ENCODE data around the gene CHRNA9.
"Not testable (repeated sequence)": the region's sequence is repeated elsewhere in the genome, so short reads cannot be mapped to it uniquely, and the experiment has no call there.

CHRNA9 gene

DNA sequence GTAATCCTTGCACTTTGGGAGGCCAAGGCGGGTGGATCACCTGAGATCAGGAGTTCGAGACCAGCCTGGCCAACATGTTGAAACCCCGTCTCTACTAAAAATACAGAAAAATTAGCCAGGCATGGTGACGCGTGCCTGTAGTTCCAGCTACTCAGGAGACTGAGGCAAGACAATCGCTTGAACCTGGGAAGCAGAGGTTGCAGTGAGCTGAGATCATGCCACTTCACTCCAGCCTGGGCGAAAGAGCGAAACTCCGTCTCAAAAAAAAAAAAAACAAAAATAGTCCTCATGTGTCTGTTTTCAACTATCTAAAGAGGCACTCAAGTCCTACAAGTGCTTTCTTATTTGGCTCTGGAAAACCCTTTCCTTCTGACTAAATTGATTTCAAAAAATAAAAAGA lies 57.1 kb downstream of the CHRNA9 start:
- DNase-seq = not testable (repeated sequence)

DNA sequence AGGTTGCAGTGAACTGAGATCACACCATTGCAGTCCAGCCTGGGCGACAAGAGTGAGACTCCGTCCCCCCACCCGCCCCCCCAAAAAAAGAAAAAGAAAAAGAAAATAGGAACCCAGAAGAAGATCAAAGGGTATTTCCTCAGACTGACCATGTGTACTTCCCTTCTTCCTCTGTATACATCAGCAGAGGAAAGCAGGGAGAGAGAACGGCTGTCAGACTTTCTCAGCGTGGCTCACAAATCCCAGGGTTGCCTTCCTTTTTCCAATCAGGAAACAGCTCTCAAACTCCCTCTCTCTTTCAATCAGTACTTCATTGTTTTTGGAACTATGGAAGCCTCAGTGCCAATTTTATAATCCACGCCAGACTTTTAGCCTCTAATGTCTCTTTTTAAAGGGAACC lies 59.1 kb downstream of the CHRNA9 start:
- peak in 1 of 2 donors; percentile 30 for DNase-seq

GRCh38 chr4:40395166-40395900 lies 60.2 kb downstream of the CHRNA9 start:
- no peak for DNase-seq

- no peak for DNase-seq
Measured at GRCh38 chr4:40395908-40396793, 61.0 kb downstream of the CHRNA9 start.

DNA sequence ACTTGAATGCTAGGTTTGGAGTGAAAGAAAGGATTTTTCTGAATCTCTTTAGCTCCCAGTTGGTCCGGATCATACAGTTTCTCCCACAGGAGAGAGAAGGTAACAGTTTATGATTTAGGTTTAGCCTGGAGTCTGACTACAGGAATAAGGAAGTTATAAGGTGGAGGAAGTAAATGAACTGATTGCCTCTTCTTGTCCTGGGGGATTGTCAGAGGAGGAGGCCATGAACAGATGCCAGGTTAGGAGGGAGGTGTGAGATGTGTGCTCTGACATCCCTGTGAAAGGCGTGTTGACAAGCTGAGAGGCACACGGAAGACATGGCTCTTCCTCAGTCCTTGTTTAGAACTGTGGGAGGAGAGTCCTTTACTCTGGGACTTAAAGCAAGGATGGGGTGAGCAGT lies 64.4 kb downstream of the CHRNA9 start:
- no peak for DNase-seq

DNA sequence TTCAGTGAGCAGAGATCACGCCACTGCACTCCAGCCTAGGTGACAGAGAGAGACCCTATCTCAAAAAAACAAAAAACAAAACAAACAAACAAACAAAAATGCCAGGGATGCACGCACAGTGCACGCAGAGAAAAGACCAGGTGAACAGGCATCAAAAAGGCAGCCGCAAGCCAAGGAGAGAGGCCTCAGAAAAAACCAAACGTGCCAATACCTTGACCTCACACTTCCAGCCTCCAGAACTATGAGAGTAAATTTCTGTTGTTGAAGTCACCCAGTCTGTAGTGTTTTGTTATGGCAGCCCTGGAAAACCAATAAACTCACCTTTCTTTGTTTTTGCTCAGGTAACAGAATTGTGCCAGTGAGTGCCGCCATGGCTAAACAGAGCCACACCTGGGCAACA lies 66.0 kb downstream of the CHRNA9 start:
- DNase-seq = no peak

DNA sequence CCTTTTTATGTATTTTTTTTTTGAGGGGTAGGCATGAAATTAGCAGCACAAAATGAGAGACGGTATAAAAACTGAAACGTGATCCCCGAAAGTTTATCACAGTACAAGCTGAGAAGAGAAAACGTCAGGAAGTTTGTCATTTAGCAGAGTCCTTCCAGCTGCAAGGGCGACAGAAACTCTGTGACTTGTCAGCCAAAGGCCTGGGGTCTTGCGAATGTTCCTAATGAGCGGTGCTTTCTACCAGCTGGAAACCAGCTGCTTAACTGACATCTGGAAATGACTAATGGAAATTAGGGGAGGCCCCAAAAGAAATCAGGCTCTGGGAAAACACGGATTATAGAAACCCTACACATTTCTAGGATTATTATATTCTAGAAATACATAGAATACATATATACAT lies 66.5 kb downstream of the CHRNA9 start:
- DNase-seq = no peak

DNA sequence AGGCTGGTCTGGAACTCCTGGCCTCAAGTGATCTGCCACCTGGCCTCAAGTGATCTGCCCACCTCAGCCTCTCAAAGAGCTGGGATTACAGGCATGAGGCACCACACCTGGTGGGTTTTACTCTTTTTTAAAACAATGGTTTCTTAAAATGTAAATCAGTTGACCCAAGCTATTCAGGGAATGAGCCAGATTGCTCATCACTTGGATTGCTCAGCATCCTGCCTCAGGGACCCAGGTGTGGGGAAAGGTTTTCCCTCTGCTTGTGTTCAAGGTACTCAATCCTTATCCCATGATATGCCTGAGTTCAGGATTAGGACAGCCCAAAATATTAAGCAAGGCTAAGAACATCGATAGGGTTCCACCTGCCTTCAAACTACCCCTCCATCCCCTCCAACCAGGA lies 67.4 kb downstream of the CHRNA9 start:
- DNase-seq = no peak

GRCh38 chr4:40403081-40403480 lies 67.9 kb downstream of the CHRNA9 start:
- DNase-seq = no peak
